ENCODE results near the gene ZNHIT3.
"Not testable (repeated sequence)": the region's sequence is repeated elsewhere in the genome, so short reads cannot be mapped to it uniquely, and the experiment has no call there.

ZNHIT3 gene

DNA sequence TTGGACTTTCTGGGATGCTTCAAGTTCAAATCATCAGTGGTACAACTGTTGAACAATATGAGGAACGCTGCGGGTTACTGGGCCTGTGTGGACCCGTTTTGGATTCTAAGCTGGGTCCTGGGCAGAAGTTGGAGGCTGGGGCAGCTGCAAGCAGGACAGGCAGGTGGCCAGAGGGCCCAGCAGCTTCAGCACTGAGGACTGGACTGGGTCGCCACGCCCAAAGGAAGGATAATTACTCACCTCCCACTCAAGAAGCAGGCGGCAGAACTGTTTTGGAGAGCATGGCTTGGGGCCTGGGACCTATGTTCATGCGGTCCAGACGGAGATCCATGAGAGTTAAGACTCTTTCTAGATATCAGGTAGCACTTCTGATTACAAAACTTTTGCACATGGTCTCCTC is 1.5 kb upstream of the ZNHIT3 start:
- no peak for DNase-seq

- DNase-seq: no peak
These were observed 677 bp upstream of the ZNHIT3 start for GRCh38 chr17:36485805-36486203.

DNA sequence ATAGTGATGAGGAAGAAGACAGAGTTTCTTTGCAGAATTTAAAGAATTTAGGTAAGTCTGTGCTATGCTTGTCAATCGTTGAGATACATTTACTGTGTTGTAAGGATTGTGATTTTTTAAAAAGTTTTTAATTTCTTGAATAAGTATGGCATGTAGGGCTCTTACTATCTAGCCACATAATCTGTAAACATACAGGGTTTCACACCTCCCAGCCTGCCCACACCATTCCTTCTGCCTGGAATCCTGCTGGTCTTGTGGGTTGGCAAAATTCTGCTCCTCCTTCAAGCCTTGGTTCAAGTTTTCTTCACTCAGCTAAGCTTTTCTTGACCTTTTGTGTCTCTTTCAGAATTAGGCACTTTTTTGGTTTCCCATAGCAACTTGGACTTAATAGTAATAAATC is 7.5 kb downstream of the ZNHIT3 start:
- DNase-seq: no peak

DNA sequence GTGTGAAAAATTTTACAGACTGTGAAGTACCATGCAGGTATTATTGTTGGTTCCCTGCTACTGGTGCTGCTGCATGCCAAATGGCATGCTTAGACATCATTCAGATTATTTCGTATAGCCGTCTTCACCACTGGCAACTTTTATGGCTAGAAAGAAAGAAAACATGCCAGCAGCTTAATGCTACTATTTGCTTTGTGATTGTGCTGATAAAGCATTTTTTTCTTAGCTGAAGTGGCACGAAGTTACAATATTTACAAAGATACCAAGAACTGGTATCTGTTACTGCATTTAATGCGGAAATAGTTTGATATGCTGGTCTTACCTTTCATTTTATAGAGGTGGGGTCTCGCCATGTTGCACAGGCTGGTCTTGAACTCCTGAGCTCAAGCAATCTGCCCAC is 8.2 kb downstream of the ZNHIT3 start:
- no peak for DNase-seq

DNA sequence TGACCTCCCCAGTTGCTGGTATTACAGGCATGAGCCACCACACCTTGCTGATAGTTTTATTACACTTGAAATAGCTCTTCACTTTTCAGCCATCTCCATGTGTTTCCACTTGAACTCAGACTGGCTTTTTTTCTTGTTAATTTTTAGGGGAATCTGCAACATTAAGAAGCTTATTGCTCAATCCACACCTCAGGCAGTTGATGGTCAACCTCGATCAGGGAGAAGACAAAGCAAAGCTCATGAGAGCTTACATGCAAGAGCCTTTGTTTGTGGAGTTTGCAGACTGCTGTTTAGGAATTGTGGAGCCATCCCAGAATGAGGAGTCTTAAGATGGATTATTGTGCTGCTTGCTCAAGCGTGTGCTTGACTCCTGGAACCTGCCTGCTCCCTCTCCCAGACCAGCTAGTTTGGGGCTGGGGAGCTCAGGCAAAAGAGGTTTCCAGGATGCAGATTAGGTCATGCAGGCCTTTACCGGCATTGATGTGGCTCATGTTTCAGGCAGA is 8.6 kb downstream of the ZNHIT3 start:
- no peak for DNase-seq

DNA sequence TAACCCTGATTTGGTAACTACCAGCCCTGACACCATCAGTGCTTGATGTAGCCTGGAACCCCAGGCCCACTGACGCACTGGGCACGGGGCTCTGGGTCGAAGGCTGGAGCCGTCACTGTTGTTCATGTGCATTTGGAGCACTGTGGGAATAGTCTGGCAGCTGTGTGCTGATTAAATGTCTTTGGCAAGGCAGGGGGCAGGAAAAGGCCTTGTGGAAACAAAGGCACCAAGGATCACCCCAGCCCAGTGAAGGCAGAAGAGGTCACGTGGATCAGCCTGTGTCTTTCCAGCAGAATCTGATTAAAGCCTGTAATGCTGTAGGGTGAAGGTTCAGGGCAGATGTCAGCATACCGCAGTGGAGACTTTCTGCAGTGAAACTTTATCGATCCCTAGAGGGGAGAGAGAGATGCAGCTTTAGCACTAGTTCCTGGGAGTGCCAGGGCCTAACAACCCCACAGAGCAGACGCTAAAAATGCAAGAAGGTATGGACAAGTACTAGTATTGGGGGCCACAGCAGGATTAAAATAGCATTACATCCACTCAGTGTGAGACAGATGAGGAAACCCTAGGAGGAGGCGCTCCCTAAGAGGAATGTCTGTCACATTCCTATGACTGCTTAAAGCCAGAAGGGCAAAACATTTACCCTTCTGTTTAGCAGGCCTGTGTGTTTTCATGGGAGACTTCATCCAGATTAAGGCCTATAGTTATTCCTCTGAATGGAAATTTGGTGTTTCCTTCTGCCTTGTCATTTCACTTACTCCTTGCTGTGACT is 9.7 kb downstream of the ZNHIT3 start:
- DNase-seq: no peak

GRCh38 chr17:36498155-36498554 is 11.7 kb downstream of the ZNHIT3 start:
- DNase-seq: no peak

DNA sequence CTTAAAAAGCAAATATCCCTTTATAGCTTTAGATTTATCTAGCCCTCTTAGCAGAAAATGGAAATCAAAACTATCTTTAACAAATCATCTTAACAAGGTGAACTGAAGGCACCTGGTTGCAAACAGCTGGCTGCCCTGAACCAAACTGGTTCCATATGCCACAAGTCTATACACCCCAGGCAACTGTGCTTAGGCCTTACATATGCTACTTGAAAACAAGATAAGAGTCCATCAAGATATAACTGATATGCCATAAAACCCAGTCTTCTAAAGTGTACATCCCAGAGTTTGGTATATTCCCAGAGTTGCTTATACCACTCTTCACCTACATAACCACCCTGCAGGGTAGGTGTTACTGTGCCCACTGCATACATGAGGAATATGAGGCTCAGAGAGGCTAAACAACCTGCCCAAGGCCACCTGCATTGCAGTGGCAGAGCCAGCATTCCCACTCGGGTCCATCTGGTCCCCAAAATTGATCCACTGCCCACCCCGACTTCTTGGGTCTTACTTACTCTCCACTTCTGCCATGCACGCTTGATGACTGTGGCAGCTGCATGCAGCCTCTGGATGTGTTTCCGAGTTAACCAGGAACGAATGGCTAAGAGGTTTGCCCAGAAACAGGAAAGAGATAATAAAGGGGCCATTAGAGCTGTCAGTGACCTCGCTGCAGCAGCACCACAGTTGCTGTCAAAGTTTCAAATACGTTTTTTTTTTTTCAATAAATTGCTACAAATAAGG is 12.2 kb downstream of the ZNHIT3 start:
- no peak for DNase-seq

DNA sequence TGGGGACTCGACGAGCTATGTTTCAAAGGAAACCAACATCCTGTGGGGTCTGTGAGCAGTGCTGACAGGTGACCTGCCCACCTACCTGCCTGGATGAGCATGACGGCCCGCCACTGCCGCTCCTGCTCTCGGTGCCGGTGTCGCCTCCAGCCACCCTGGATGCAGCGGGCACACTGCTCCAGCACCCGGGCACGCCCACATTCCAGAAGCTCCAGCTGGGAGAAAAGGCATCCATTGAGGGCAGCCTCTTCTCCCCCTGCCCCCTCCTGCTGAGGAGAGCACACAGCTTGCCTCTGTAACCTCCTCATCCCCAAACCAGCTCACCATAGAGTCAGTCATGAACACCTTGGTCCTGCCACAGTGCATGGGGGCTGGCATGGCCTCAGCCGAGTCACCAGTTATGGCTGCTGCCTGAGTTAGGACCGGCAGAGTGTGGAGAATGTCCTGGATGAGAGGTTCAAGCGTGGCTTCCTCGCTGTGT is 14.3 kb downstream of the ZNHIT3 start:
- DNase-seq: no peak

DNA sequence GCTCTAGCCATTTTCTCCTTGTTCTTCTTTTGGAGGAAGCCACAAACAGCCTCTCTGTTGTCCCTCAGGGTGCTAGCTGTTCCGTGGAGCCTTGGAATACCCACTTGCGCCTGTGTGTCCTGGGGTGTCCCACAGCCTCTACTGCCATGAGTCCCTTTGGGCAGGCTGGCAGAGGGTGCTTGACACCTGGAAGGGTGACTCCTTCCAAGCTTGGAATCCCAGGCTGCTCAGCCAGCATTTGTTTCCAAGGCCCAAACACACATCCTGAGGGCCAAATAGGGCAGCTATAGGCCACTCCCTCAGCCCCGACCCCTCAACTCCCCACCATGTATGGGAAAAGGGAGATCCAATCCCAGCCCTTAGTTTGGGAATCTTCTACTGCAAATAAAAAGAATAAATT is 14.9 kb downstream of the ZNHIT3 start:
- DNase-seq: no peak

GRCh38 chr17:36501963-36502362 is 15.5 kb downstream of the ZNHIT3 start:
- no peak for DNase-seq

DNA sequence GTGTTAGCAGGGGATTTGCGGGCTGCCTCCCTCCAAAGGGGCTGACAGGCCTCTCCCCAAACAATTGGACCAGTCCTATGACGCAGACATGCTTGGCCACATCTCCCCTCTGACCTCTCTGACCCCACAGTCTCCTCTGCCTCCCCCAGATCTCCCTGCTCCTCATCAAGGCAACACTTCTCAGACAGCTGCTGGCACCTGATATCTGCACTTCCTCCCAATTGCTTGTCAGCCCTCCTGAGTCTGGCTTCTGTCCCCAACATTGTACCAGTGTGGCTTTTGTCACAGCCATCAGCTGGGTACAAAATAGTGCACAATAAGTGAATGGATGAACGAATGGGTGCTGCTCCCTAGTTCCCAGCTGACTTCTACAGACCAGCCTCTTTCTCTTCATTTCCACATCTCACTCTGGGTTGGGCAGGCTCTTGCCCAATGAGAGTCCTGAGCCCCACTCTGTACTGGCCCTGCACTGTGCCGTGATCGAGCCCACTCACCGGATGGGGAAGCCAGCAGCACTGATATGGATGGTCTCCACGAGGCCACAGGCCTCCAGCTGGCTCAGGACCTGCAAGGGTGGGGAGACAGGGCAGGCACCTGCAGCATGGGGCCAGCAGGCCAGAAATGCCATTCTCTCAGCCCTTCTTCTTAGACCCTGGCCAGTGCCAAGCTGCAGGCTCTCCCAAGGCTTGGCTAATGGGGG is 17.1 kb downstream of the ZNHIT3 start:
- no peak for DNase-seq

DNA sequence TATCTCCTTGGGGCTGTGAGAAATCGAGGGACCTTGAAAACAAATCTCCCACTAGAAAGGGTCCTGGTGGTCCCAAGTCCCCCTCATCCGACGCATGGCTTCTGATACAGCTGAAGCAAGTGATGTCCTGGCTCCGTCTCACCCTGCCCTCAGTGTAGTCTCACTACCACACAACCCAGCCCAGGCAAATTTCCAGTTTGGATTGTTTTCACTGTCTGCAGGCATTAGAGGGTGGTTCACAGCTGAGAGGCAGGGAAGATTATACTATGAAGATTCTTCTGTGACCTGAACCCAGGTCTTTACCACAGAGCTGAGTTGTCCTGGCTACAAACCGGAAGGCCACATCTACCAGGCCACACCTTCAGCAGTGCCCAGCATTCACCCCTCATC is 17.7 kb downstream of the ZNHIT3 start:
- DNase-seq: no peak

DNA sequence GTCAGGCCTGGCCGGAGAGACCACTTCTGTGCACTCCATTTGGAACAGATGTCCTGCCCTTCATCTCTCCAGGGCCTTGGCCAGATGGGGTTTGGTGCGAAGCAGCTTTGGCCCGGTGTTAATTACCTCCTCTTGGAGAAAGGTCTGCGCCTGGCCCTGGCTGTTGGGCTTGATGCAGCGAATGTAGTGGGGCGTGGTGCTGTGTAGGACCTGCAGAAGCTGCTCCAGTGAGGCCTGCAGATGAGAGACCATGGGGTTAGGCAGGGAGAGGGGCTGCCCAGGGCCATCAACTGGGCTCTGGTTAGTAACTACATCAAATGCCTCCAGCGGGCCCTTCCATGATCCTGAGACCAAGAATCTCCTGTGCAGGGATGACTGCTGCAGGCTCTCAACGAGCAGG is 18.7 kb downstream of the ZNHIT3 start:
- DNase-seq: no peak

DNA sequence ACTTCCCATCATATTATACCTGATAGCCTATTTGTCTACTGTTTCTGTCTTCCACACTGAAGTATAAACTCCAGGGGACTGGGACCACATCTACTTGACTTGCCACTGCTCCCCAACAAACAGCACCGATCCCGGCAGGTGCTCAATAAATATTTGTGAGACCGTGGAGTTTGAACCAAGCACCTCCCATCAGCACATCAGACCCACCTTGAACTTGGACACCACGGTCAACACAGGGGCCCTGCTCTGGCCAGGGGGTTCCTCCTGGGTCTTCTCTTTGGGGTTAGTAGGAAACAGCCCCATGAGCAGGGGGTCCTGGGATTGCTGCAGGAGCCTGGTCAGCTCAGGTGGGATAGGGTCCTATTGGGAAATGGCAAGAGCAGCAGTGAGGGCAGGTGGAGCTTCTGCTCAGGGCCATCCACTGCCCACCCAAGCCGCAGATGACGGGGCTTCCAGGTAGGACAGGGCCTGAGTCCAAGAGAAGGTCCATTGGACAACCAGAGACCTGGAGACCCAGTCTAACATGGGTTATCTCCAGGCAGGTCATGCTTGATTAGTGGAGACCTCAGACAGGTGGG is 19.9 kb downstream of the ZNHIT3 start:
- DNase-seq: no peak

DNA sequence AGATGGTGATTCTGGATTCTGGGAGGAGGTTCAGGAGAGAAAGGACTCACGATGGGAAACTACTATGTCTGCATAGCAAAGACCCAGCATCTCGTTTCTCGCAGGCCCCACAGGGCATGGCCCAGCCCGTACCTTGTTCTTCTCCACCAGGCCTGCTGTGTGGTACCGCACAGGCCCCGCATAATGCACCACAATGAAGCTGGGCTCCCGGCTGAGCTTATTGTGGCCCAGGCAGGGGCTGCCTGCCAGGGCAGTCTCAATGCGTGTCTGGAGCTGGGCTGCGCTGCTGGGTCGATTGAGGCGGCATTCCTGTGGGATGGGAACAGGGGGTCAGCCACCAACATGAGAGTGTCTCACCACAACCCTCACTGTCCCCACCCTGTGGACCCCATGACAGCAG is 20.4 kb downstream of the ZNHIT3 start:
- no peak for DNase-seq

- DNase-seq: no peak
These were observed 20.8 kb downstream of the ZNHIT3 start for GRCh38 chr17:36507266-36507665.

DNA sequence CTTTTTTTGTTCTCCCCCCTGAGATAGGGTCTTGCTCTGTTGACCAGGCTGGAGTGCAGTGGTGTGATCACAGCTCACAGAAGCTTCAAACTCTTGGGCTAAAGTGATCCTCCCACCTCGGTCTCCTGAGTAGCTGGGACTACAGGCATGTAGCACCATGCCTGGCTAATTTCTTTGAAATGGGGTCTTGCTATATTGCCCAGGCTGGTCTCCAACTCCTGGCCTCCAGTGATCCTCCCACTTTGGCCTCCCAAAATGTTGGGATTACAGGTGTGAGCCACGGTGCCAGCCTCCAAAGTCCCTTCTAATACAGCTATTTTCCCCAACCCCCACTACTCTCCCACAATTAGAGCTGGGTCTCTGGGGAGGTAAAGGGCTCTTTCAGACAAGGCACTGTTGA is 22.0 kb downstream of the ZNHIT3 start:
- not testable (repeated sequence) for DNase-seq

- no peak for DNase-seq
These were observed 22.9 kb downstream of the ZNHIT3 start for GRCh38 chr17:36509272-36509985.

DNA sequence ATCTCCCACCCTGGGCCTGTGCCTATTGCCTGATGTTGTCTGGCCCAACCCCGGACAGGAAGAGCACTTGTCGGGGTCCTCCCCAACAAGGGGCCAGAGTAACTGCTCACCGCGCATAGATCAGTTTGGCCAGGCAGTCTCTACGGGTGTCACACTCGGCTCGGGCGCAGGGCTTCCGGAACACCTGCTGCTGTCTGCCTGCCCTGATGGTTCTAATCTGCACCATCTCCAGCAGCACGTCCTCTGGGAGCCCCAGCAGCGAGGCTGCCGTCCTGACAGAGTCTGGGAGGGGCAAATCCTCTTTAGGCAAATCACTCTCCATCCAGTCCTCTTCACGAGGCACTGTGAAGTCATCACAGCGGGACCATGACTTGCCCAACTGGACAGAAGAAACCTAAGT is 24.2 kb downstream of the ZNHIT3 start:
- no peak for DNase-seq

DNA sequence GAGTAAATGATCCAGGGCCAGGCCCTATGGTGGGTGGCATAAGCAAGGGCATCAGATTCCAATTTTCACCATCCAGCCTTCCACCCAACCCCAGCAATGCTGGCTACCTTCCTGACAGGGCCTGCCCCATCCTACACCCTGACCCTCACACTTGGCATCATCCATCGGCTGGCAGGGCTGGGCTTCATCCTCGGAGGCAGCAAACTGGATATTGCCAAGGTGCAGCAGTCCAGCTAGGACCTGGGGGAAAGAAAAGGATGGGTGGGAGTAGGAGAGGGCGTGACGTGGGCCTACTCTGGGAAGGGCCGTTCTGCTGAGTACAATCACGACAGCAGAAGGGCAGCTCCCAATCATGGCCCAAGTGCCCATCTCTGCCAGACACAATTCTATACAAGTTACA is 24.7 kb downstream of the ZNHIT3 start:
- DNase-seq: no peak

DNA sequence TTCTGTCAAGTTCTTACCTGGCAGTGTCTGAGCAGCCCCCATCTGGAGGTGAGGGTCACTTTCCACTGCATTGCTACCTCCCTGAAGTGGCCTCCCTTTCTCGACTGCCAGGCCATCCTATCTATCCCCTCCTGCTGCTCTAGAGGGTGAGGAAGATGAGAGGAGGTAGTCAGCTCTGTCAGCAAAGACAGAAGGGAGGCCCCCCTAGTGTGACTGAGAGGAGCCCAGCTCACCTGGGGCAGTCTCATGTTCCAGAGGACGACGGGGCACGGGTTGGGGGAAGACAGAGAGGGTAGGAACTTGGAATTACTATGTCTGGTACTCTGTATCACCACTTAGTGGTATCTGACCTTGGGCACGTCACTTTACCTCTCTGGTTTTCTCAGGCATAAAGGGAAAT is 26.2 kb downstream of the ZNHIT3 start:
- no peak for DNase-seq

DNA sequence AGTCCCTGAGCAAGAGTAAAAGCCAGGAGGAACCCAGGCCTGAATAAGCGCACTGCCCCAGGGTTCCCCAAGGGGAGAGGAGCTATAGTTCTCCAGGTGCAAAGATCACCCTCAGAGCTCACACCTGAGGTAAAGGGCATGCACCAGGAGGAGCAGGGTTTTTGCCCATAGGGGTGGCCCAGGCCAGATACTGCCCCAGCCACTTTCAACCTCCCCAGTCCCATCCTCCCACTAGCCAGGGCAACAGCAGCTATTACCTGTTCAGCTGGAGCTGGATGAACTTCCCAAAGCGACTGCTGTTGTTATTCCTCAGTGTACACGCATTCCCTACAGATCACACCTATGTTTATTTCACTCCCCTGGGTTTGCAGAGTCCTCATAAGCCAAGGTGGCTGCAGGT is 28.4 kb downstream of the ZNHIT3 start:
- no peak for DNase-seq

Measured in CD4-positive, alpha-beta T cell treated with Interleukin-10 for 1 hour (primary cell).